Lower leg skin (tissue), 3 donors: ENCODE measurements around the gene ISM1.

Source experiments
- CTCF ChIP-seq, 3 donors: fragments of 450-650 bp; IDR thresholded peaks; one replicate each; pipeline ENCODE4 v1.5.1; 2016; ENCODE audit warnings: antibody characterized with exemption in 3 of 3, mild to moderate bottlenecking in 3 of 3, moderate library complexity in 2 of 3
- POLR2A ChIP-seq, 2 donors: fragments of 450-650 bp; IDR thresholded peaks; one replicate each; pipeline ENCODE4 v1.6.1; 2016 to 2017; ENCODE audit warnings: antibody characterized with exemption in 2 of 2, mild to moderate bottlenecking in 1 of 2, moderate library complexity in 1 of 2

GRCh38 chr20:13205425-13205824 lies 15.6 kb upstream of the ISM1 start:
- no peak for TF ChIP-seq CTCF (IDR thresholded peaks at IDR 0.05)
- no peak for TF ChIP-seq POLR2A (IDR thresholded peaks at IDR 0.05)
